SK-N-SH (cell line): ENCODE data around the gene SYT13. TPM values are rescaled to one million over a fixed set of nuclear protein-coding genes. Genes with fewer than 3 reads are reported as not detected.

ENCODE experiments used
- CTCF ChIA-PET: fragments of 300-600, 350-600 bp; formaldehyde crosslinking; extraction: SDS; loops from one replicate; lab custom pipeline; 2021; lab: Yijun Ruan, JAX
- POLR2A ChIA-PET: fragments of 350-600 bp; sonication (Branson Sonifier 250); formaldehyde crosslinking; extraction: SDS; loops from one replicate; lab custom pipeline; 2020; ENCODE audit warnings: antibody characterized with exemption, inconsistent platforms; lab: Yijun Ruan, JAX
- DNase-seq: peaks from one replicate; pipeline ENCODE4 v3.0.0; 2012
- H2AFZ ChIP-seq: fragments of 200-600 bp; sonication (generic); 2 replicates; pipeline ENCODE4 v1.8.1; 2016; ENCODE audit warnings: antibody characterized with exemption, mild to moderate bottlenecking, low read depth
- H3F3A ChIP-seq: fragments of 200-600 bp; sonication (generic); replicated peaks from 2 replicates; pipeline ENCODE3; 2016; ENCODE audit warnings: antibody characterized with exemption, mild to moderate bottlenecking; ENCODE audit not compliant: insufficient read depth
- H3K27ac ChIP-seq, 2 experiments: fragments of 200-500 bp in 1 of 2; fragments of 200-600 bp in 1 of 2; sonication (Bioruptor generic) in 1 of 2; sonication (generic), shearing (Covaris generic) in 1 of 2; 2 replicates each; pipeline versions ENCODE4 v1.5.1 to v1.6.1; 2014 to 2016; ENCODE audit warnings: low read depth in 2 of 2, inconsistent platforms in 1 of 2, low read length in 1 of 2, mild to moderate bottlenecking in 1 of 2, mixed read lengths in 1 of 2
- H3K27me3 ChIP-seq: fragments of 200-600 bp; sonication (generic), shearing (Covaris generic); 2 replicates; pipeline ENCODE4 v1.6.1; 2016; ENCODE audit warnings: mixed run types; ENCODE audit not compliant: insufficient read depth
- H3K36me3 ChIP-seq, 2 experiments: fragments of 200-500 bp in 1 of 2; fragments of 200-600 bp in 1 of 2; sonication (Bioruptor generic) in 1 of 2; sonication (generic) in 1 of 2; replicated peaks in 1 of 2; 2 replicates each; pipeline versions ENCODE3 to v1.5.1; 2014 to 2016; ENCODE audit warnings: low read length in 1 of 2, mild to moderate bottlenecking in 1 of 2; ENCODE audit not compliant: insufficient read depth in 2 of 2, control insufficient read depth in 1 of 2
- H3K4me1 ChIP-seq, 2 experiments: fragments of 200-500 bp in 1 of 2; fragments of 200-600 bp in 1 of 2; sonication (Bioruptor generic) in 1 of 2; sonication (generic), shearing (Covaris generic) in 1 of 2; 2 replicates each; pipeline versions ENCODE4 v1.5.1 to v1.6.1; 2014 to 2016; ENCODE audit warnings: low read depth in 1 of 2, low read length in 1 of 2, mixed run types in 1 of 2; ENCODE audit not compliant: insufficient read depth in 2 of 2, control insufficient read depth in 1 of 2
- H3K4me2 ChIP-seq: fragments of 200-600 bp; sonication (generic), shearing (Covaris generic); 2 replicates; pipeline ENCODE4 v1.6.1; 2017; ENCODE audit warnings: mixed run types
- H3K4me3 ChIP-seq, 2 experiments: fragments of 200-500 bp in 1 of 2; fragments of 200-600 bp in 1 of 2; sonication (Bioruptor generic) in 1 of 2; sonication (generic), shearing (Covaris generic) in 1 of 2; 2 replicates each; pipeline versions ENCODE4 v1.5.1 to v1.8.1; 2014 to 2016; ENCODE audit warnings: low read depth in 2 of 2, inconsistent platforms in 1 of 2, low read length in 1 of 2, mild to moderate bottlenecking in 1 of 2, mixed read lengths in 1 of 2, moderate library complexity in 1 of 2
- H3K79me2 ChIP-seq: fragments of 200-600 bp; sonication (generic); 2 replicates; pipeline ENCODE4 v1.8.1; 2017; ENCODE audit warnings: mild to moderate bottlenecking; ENCODE audit not compliant: insufficient read depth
- H3K9ac ChIP-seq: fragments of 200-600 bp; sonication (generic); 2 replicates; pipeline ENCODE4 v1.6.1; 2017; ENCODE audit warnings: mixed run types
- H3K9me2 ChIP-seq: fragments of 200-600 bp; sonication (generic); 2 replicates; pipeline ENCODE4 v1.6.1; 2017; ENCODE audit warnings: mixed run types
- H3K9me3 ChIP-seq: fragments of 200-600 bp; sonication (generic); 2 replicates; pipeline ENCODE4 v1.6.1; 2017; ENCODE audit warnings: mixed run types, mild to moderate bottlenecking, moderate library complexity
- H4K20me1 ChIP-seq: fragments of 200-600 bp; sonication (generic); 2 replicates; pipeline ENCODE4 v1.6.1; 2017; ENCODE audit warnings: mild to moderate bottlenecking, mixed run types; ENCODE audit not compliant: insufficient read depth
- CHD2 ChIP-seq: fragments of 150-350 bp; IDR thresholded peaks from 2 replicates; pipeline ENCODE4 v1.6.1; 2018; ENCODE audit warnings: low read length; ENCODE audit not compliant: partially characterized antibody
- CTCF ChIP-seq: fragments of 200-600 bp; sonication (generic); IDR thresholded peaks from 2 replicates; pipeline ENCODE4 v1.6.1; 2017; ENCODE audit warnings: antibody characterized with exemption, mild to moderate bottlenecking, moderate library complexity
- ELF1 ChIP-seq: IDR thresholded peaks from 2 replicates; pipeline ENCODE4 v1.4.0; 2012
- EP300 ChIP-seq, 2 experiments: IDR thresholded peaks; 2 replicates each; pipeline versions ENCODE4 v1.4.0 to v1.6.1; 2012; ENCODE audit warnings: borderline replicate concordance in 1 of 2, low read depth in 1 of 2, low read length in 1 of 2
- EZH2phosphoT487 ChIP-seq: fragments of 200-600 bp; sonication (generic); IDR thresholded peaks from 2 replicates; pipeline ENCODE4 v1.6.1; 2017; ENCODE audit warnings: low read depth, mixed run types, mild to moderate bottlenecking, antibody characterized with exemption, moderate library complexity, borderline replicate concordance
- FOSL2 ChIP-seq: IDR thresholded peaks from 2 replicates; pipeline ENCODE4 v1.4.0; 2012; ENCODE audit warnings: low read depth, mild to moderate bottlenecking, moderate library complexity, borderline replicate concordance
- FOXJ3 ChIP-seq: sonication (generic); formaldehyde crosslinking; IDR thresholded peaks from 2 replicates; pipeline ENCODE4 v1.5.1; 2020; ENCODE audit warnings: mild to moderate bottlenecking, missing genetic modification reagents
- JUND ChIP-seq: IDR thresholded peaks from 2 replicates; pipeline ENCODE4 v1.4.0; 2012
- MAX ChIP-seq: IDR thresholded peaks from 2 replicates; pipeline ENCODE4 v1.4.0; 2012; ENCODE audit warnings: low read depth
- MEF2A ChIP-seq: IDR thresholded peaks from 2 replicates; pipeline ENCODE4 v1.4.0; 2012; ENCODE audit warnings: low read depth, borderline replicate concordance
- NFIC ChIP-seq: IDR thresholded peaks from 2 replicates; pipeline ENCODE4 v1.4.0; 2012; ENCODE audit warnings: borderline replicate concordance
- POLR2AphosphoS5 ChIP-seq: IDR thresholded peaks from 2 replicates; pipeline ENCODE4 v1.6.1; 2012; ENCODE audit warnings: low read depth, low read length
- RAD21 ChIP-seq: IDR thresholded peaks from 2 replicates; pipeline ENCODE4 v1.6.1; 2012; ENCODE audit warnings: mild to moderate bottlenecking, low read length
- RCOR1 ChIP-seq: fragments of 150-350 bp; IDR thresholded peaks from 2 replicates; pipeline ENCODE4 v1.6.1; 2017; ENCODE audit warnings: antibody characterized with exemption, low read length
- RFX5 ChIP-seq: IDR thresholded peaks from 2 replicates; pipeline ENCODE4 v1.6.1; 2012; ENCODE audit warnings: mild to moderate bottlenecking, improper control_type of control experiment, low read length
- SIN3A ChIP-seq: IDR thresholded peaks from 2 replicates; pipeline ENCODE4 v1.6.1; 2012; ENCODE audit warnings: low read depth, mild to moderate bottlenecking, low read length, moderate library complexity, borderline replicate concordance
- TAF1 ChIP-seq: IDR thresholded peaks from 2 replicates; pipeline ENCODE4 v1.6.1; 2012; ENCODE audit warnings: low read depth, mild to moderate bottlenecking, low read length, moderate library complexity, borderline replicate concordance
- USF1 ChIP-seq: IDR thresholded peaks from 2 replicates; pipeline ENCODE4 v1.4.0; 2012; ENCODE audit warnings: low read depth, borderline replicate concordance
- YY1 ChIP-seq: IDR thresholded peaks from 2 replicates; pipeline ENCODE4 v1.4.0; 2012; ENCODE audit warnings: low read depth, mild to moderate bottlenecking
- ZBTB33 ChIP-seq: IDR thresholded peaks from 2 replicates; pipeline ENCODE4 v1.4.0; 2012; ENCODE audit warnings: low read depth, borderline replicate concordance
- WGBS: methylation state at CpG from one replicate; pipeline ENCODE4 v1.1.6; 2017; ENCODE audit warnings: low lambda C conversion rate; 5-methylcytosine and 5-hydroxymethylcytosine counted together
- polyA plus RNA-seq, 3 experiments: library from polyadenylated mRNA; depleted of rRNA; stranded (reverse); fragments of >200 nt; gene quantifications; 2 replicates each; pipeline ENCODE4 v1.2.3, GENCODE V29; 2012

The SYT13 gene
- polyA plus RNA-seq, 1 of the 3 experiments (the other 2 are of a cell fraction), result not detected

GRCh38 chr11:45213717-45214116, 72.4 kb downstream of the SYT13 start:
- H3F3A ChIP-seq, result no peaks in the 10 kb centered on the region
- no peak overlapping the region for H3K4me2 ChIP-seq
- no peak for DNase-seq
- no peaks in the 10 kb centered on the region for H3K9me2 ChIP-seq
- no peaks in the 10 kb centered on the region; a peak in 2 of 4 replicates for H3K4me1 ChIP-seq
- POLR2A ChIA-PET, result no interaction called here
- CTCF ChIA-PET, result interaction anchor here (1.3 to 2.3 kb wide), 2 partner anchors 19 to 103 kb away, joined by 3 to 7 read pairs; no protein-coding TSS in a partner anchor
- no peak overlapping the region for H3K9ac ChIP-seq
- peaks cover 0 to 7% of the 10 kb centered on the region in 2 experiments for H3K36me3 ChIP-seq
- H2AFZ ChIP-seq, result no peak overlapping the region
- H3K9me3 ChIP-seq, result no peaks in the 10 kb centered on the region
- H3K27me3 ChIP-seq, result no peaks in the 10 kb centered on the region
- no peak overlapping the region for H3K27ac ChIP-seq
- H3K4me3 ChIP-seq, result no peak overlapping the region
- no peaks in the 10 kb centered on the region for H3K79me2 ChIP-seq
- 83% methylated on average over 1 of the region's 1 CpG for WGBS
- no peaks in the 10 kb centered on the region for H4K20me1 ChIP-seq
- TF ChIP-seq YY1 (no peak), FOXJ3 (no peak), RAD21 (no peak), SIN3A (no peak), TAF1 (no peak), NFIC (no peak), CTCF (no peak), CHD2 (no peak), ZBTB33 (no peak), RCOR1 (no peak), POLR2AphosphoS5 (no peak), FOSL2 (no peak), USF1 (no peak), ELF1 (no peak), EP300 (IDR thresholded peaks at IDR 0.05; ENCODE audit: borderline replicate concordance in 1 of 2, low read depth in 1 of 2, low read length in 1 of 2) (no peak), RFX5 (no peak), MAX (no peak), JUND (no peak), MEF2A (no peak), EZH2phosphoT487 (no peak)
